HG03565 (cell line): ENCODE results near the gene CALHM5.

ENCODE experiments used
- ATAC-seq: cut with Tn5 transposase; IDR thresholded peaks from one replicate; pipeline ENCODE4 v1.9.1; 2021; ENCODE audit warnings: mild to moderate bottlenecking, moderate library complexity; ENCODE audit not compliant: unreplicated experiment

CALHM5 gene

GRCh38 chr6:116545651-116546050, 34.2 kb downstream of the CALHM5 start, which contains the start of gene TRAPPC3L:
TSS of gene TRAPPC3L (minus strand) at chr6:116545684. CDS start at chr6:116545514, 170 bp downstream.
- no peak for ATAC-seq

GRCh38 chr6:116547358-116547757, 35.9 kb downstream of the CALHM5 start:
- no peak for ATAC-seq

GRCh38 chr6:116550796-116551195, 39.4 kb downstream of the CALHM5 start:
- no peak for ATAC-seq

DNA sequence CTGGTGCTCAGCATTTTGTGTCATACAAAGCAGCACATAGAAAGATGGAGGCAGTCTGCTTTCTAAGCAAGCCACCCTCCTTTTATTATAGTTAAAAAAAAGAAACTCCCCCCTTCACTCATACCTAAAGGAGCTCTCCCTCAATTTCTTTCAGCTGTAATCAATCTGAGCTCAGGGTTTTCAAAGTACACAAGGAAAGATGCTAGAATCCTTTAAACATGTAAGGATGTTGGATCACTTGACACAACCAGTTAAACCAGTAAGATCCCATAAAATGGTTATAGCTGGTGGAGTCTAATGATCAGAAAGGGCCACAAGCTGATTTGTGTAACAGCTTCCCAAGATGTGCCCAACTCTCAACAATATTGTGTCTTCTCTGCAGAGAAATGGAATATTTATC, 42.0 kb downstream of the CALHM5 start, which contains the start of gene CALHM4:
CALHM4 (plus strand) TSS at position 301 of the 400 bp plus-strand sequence; CDS start at position 344, 43 bp downstream.
- ATAC-seq: no peak

DNA sequence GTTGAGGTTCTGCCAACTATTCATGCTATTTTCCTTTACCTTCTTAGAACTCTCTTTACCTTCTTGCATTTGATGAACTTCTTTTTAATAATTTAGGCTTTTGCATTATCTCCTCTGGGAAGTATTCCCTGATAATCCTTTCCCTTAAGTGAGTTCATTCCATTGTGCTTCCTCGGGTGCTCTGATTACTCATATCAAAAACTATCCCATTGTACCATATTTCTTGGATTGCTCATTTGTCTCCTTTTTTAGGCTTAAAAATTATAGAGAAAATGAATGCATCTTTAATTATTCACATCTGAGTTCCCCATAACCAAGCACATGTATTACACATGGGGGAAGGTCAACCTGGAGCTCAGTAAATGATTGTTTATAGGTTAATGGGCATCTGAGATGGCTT, 44.6 kb downstream of the CALHM5 start:
- ATAC-seq: no peak

- no peak for ATAC-seq
These were observed 45.5 kb downstream of the CALHM5 start for GRCh38 chr6:116556814-116557415.

GRCh38 chr6:116557893-116558292, 46.5 kb downstream of the CALHM5 start:
- no peak for ATAC-seq

DNA sequence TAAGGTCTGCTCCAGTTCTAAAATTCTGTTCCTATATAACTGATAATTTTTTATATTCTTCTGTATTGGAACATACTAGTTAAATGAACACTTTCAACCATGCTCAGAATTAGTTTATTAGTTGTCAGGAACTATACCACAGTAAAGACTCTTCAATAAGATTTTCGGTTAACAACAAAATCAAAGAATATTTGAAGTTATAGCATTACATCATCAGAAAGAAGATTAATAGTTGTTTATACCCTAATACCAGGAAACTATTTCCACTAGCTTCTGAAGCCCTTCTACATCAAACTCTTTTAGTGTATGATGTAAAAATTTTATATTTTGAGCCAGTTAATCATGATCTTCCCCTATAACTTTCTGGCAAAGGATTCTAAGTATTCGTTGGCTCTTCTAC, 48.7 kb downstream of the CALHM5 start:
- ATAC-seq: no peak

DNA sequence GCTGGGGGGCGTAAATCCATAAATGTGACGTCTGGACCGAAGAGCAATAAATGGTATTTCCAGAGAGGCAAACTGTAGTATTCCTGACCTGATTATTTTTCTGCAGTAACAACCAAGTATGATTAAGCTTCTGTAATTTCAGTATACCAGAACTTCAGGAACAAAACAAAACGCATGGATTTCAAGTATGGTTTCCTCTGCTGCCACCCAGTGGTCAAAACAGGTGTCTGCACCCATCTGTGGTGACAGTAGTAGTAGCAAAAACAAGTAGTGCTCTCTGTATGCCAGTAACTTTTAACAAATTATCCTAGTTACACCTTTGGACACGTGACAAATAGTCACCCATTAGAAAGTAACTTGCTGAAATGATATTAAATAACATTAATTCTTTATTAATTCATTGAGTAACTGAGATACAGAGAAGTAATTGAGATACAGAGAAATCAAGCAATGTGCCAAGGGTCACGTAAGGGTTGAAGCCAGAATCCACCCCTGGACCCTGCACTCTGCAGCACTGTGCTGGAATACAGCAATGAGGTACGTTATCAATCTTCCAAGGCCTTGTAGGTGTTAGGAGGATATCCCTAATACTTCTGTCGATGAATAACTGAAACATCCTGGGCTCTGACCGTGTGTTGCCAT, 50.1 kb downstream of the CALHM5 start:
- peak; percentile 68 for ATAC-seq

- no peak for ATAC-seq
These were observed 50.6 kb downstream of the CALHM5 start for GRCh38 chr6:116562019-116562403.

DNA sequence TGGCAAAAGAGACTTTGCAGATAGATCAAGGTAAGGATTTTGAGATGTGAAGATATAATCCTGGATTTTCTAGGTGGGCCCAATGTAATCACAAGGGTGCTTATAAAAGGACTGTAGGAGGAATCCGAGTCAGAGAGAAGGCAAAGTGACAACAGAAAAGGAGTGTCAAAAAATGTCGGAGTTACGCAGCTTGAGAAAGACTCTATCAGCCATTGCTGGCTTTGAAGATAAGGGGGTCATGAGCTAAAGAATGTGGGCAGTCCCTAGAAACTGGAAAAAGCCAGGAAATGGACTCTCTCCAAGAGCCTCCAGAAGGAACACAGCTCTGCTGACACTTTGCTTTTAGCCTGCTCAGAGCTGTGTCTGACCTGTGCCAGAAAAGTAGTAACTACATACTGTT, 51.2 kb downstream of the CALHM5 start:
- no peak for ATAC-seq

- no peak for ATAC-seq
These were observed 52.4 kb downstream of the CALHM5 start for GRCh38 chr6:116563830-116564229.

- no peak for ATAC-seq
These were observed 52.9 kb downstream of the CALHM5 start for GRCh38 chr6:116564311-116564710.

GRCh38 chr6:116564921-116565872, 53.8 kb downstream of the CALHM5 start:
- ATAC-seq: no peak

DNA sequence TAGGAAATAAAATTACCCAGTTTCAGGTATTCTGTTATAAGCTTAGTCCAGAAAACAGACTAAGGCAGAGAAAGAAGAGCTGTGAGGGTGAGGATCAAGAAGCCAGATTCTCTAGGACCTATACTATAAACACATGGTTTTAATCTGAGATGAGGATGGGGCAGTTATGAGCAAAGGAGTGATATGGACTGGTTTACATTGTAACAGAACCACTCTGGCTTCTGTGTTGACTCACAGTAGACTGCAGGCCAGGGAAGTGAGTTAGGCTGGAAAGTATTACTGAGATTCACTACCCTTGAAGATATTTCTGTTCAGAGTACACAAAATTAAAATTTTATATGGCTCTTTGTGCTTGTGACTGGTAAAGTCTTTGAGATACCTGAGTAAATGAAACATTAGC, 56.7 kb downstream of the CALHM5 start:
- no peak for ATAC-seq

DNA sequence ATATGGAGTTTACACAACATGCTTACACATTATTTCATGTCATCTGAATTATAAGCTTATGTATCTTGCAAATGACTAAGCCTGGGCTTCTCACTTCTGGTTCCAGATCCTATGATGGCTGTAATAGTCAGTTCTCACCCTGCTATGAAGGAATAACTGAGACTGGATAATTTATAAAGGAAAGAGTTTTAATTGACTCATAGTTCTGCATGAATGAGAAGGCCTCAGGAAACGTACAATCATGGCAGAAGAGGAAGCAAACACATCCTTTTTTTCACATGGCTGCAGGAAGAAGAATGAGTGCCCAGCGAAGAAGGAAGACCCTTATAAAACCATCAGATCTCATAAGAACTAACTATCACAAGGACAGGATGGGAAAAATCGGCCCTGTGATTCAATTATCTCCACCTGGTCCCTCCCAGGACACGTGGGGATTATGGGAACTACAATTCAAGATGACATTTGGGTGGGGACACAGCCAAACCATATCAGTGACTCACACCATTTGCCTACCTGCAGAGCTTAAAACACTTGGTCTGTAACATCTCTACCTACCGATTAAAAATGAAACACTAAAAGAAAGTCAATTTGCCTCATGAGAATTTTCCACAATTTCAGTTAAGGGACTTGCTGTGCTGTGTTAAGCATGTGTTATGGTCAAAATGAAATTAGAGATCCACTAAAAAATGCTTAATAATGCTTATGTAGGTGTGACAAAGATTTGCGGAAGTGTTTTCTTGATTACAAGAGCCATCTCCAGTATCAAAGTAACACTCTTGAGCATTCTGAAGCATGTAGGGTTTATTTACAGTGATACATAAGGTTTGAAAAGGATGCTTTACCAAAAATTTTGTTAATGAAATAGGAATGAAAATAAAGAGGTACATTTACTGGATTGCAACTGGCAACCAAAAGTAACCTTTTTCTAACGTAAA, 57.6 kb downstream of the CALHM5 start:
- no peak for ATAC-seq

DNA sequence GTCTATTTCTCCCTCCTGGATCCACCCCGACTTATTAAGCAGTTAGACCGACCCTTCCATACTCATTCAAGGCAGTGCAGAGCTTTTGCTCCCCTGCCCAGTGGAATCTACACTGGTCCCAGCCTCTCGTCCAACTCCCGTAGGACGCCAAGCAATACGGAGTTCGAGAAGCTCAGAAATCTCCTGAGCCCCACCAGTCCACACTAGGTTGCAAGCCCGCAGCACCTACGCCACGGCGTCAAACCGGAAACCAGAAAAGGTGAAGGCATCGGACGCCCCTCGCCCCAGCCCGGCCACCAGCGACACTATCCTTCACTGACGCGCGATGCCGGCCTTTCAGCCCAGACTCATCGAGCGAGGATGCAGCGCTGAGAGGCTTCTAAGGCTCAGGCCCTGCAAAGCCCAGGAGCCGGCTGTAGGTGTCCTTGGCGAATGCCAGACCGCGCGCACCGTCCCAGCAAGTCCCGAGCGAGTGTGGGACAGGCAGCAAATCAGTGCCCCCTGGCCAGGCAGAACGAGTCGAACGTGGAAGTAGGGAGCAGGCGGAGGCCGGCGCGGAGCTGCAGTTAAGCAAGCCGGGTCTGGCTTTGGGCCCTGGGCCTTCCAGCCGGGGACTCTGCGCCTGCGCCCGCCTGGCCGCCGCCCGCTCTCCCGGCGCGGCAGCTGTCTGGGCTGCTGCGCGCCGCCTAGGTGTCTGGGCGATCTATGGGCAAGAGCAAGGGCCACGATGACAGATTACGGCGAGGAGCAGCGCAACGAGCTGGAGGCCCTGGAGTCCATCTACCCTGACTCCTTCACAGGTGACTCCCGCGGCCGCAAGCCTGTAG, 59.6 kb downstream of the CALHM5 start, which contains the start of gene RWDD1:
RWDD1 (plus strand) TSS at position 649 of the 827 bp plus-strand sequence; CDS start at position 728, 79 bp downstream.
- peak; percentile 93 for ATAC-seq

DNA sequence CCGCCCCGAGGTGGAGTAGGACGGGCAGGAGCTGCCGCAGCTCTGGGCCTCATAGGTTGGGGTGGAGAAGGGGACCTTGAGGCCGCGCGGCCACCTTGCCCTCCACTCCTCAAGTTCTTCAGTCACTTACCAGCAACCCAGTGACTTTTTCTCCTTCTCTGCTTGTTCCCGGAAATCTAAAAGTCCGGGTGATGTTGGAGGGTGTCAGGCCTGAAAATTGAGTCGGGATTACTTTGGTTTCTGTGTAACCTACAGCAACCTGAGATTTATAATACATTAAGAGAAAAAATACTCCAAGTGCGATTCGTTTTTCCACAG, 60.2 kb downstream of the CALHM5 start:
- ATAC-seq: no peak

GRCh38 chr6:116572162-116572561, 60.7 kb downstream of the CALHM5 start:
- no peak for ATAC-seq
